CD14-positive monocyte (primary cell): Measurements from ENCODE around the gene AKT1. TPM values are rescaled to one million over a fixed set of nuclear protein-coding genes. Genes with fewer than 3 reads are reported as not detected.

Experiments used
- DNase-seq, 3 donors: peaks; one replicate each; pipeline ENCODE4 v3.0.0-alpha.2; 2011 to 2022
- H2AFZ ChIP-seq: 2 replicates; pipeline ENCODE4 v1.6.0; 2012; ENCODE audit warnings: mild to moderate bottlenecking, low read depth, low read length, inconsistent platforms; ENCODE audit not compliant: insufficient read depth, poor library complexity, severe bottlenecking
- H3K27ac ChIP-seq, 2 donors: 1 replicate in 1 of 2; 2 replicates in 1 of 2; pipeline ENCODE4 v1.5.1; 2012 to 2013; ENCODE audit warnings: low read length in 2 of 2, control low read depth in 1 of 2, inconsistent platforms in 1 of 2, low read depth in 1 of 2, mild to moderate bottlenecking in 1 of 2
- H3K27me3 ChIP-seq, 2 donors: one replicate each; pipeline versions ENCODE4 v1.6.0 to v1.6.1; 2011 to 2013; ENCODE audit warnings: low read length in 2 of 2; ENCODE audit not compliant: control insufficient read depth in 2 of 2, insufficient read depth in 2 of 2
- H3K36me3 ChIP-seq, 2 donors: replicated peaks in 1 of 2; 1 replicate in 1 of 2; 2 replicates in 1 of 2; pipeline versions ENCODE4 v1.5.1 to v1.6.1; 2012 to 2013; ENCODE audit warnings: low read length in 2 of 2, control low read depth in 1 of 2, inconsistent platforms in 1 of 2, mild to moderate bottlenecking in 1 of 2; ENCODE audit not compliant: insufficient read depth in 2 of 2, control insufficient read depth in 1 of 2
- H3K4me1 ChIP-seq, 2 donors: 1 replicate in 1 of 2; 2 replicates in 1 of 2; pipeline versions ENCODE4 v1.5.1 to v1.6.1; 2012 to 2013; ENCODE audit warnings: low read length in 2 of 2, control low read depth in 1 of 2, inconsistent platforms in 1 of 2, mild to moderate bottlenecking in 1 of 2, moderate library complexity in 1 of 2; ENCODE audit not compliant: insufficient read depth in 2 of 2, control insufficient read depth in 1 of 2
- H3K4me2 ChIP-seq: replicated peaks from 2 replicates; pipeline ENCODE3; 2012; ENCODE audit warnings: low read length, moderate library complexity, mild to moderate bottlenecking; ENCODE audit not compliant: poor library complexity, severe bottlenecking; ENCODE audit errors: extremely low read depth
- H3K4me3 ChIP-seq, 3 experiments: fragments of 200-600 bp in 1 of 3; sonication (generic) in 1 of 3; replicated peaks in 1 of 3; 1 replicate in 2 of 3; 2 replicates in 1 of 3; pipeline ENCODE4 v1.5.1; 2011 to 2013; ENCODE audit warnings: low read length in 3 of 3, mild to moderate bottlenecking in 3 of 3, control low read depth in 2 of 3, low read depth in 2 of 3, inconsistent platforms in 1 of 3, moderate library complexity in 1 of 3
- H3K79me2 ChIP-seq: 2 replicates; pipeline ENCODE4 v1.6.0; 2012; ENCODE audit warnings: mild to moderate bottlenecking, control low read depth, inconsistent platforms, low read length, moderate library complexity; ENCODE audit not compliant: insufficient read depth
- H3K9ac ChIP-seq: 2 replicates; pipeline ENCODE4 v1.6.0; 2017; ENCODE audit warnings: low read length, mild to moderate bottlenecking; ENCODE audit not compliant: insufficient read depth, poor library complexity, severe bottlenecking
- H3K9me3 ChIP-seq, 2 donors: replicated peaks in 1 of 2; 1 replicate in 1 of 2; 2 replicates in 1 of 2; pipeline versions ENCODE4 v1.5.1 to v1.6.1; 2012 to 2013; ENCODE audit warnings: low read length in 2 of 2, control low read depth in 1 of 2; ENCODE audit not compliant: control insufficient read depth in 1 of 2, insufficient read depth in 1 of 2
- H4K20me1 ChIP-seq: 2 replicates; pipeline ENCODE4 v1.6.0; 2012; ENCODE audit warnings: mild to moderate bottlenecking, low read length, control low read depth, moderate library complexity; ENCODE audit not compliant: insufficient read depth
- H3K27ac Mint-ChIP-seq, 7 donors: one replicate each; pipeline ENCODE4 v1.8.0; 2020; ENCODE audit warnings: mild to moderate bottlenecking in 7 of 7, mixed read lengths in 7 of 7, moderate library complexity in 6 of 7, inconsistent platforms in 2 of 7
- H3K27me3 Mint-ChIP-seq, 3 donors: one replicate each; pipeline ENCODE4 v1.8.0; 2021 to 2022; ENCODE audit warnings: low read depth in 3 of 3, mild to moderate bottlenecking in 3 of 3, mixed read lengths in 3 of 3, moderate library complexity in 3 of 3, inconsistent platforms in 1 of 3
- H3K36me3 Mint-ChIP-seq, 2 donors: one replicate each; pipeline ENCODE4 v1.8.0; 2020; ENCODE audit warnings: mixed read lengths in 2 of 2, inconsistent platforms in 1 of 2, mild to moderate bottlenecking in 1 of 2
- H3K4me1 Mint-ChIP-seq: one replicate; pipeline ENCODE4 v1.8.0; 2020; ENCODE audit warnings: mild to moderate bottlenecking, mixed read lengths
- H3K4me3 Mint-ChIP-seq, 2 donors: one replicate each; pipeline ENCODE4 v1.8.0; 2020; ENCODE audit warnings: mild to moderate bottlenecking in 2 of 2, mixed read lengths in 2 of 2, moderate library complexity in 1 of 2
- H3K9me3 Mint-ChIP-seq, 7 donors: one replicate each; pipeline ENCODE4 v1.8.0; 2020 to 2022; ENCODE audit warnings: mixed read lengths in 7 of 7, mild to moderate bottlenecking in 6 of 7, moderate library complexity in 6 of 7, inconsistent platforms in 2 of 7
- CTCF ChIP-seq: fragments of 200-600 bp; IDR thresholded peaks from one replicate; pipeline ENCODE4 v1.8.0; 2022; ENCODE audit warnings: antibody characterized with exemption, mild to moderate bottlenecking
- WGBS: methylation state at CpG from one replicate; pipeline ENCODE4 v1.1.5; 2013; ENCODE audit warnings: missing lambda C conversion rate; ENCODE audit not compliant: insufficient coverage; 5-methylcytosine and 5-hydroxymethylcytosine counted together
- intact Hi-C, 2 donors: fragments of 100-400 bp; cut with micrococcal nuclease; formaldehyde crosslinking; loops; one replicate each; pipeline versions ENCODE4 v1.15.0 to v1.15.1; 2023
- polyA plus RNA-seq, 3 donors: library from polyadenylated mRNA; depleted of rRNA in 1 of 3; unstranded in 2 of 3; stranded (reverse) in 1 of 3; fragments of 300-500 nt in 2 of 3; fragments of >200 nt in 1 of 3; fragmentation: Illumina TruSeq in 2 of 3; gene quantifications; 1 replicate in 2 of 3; 2 replicates in 1 of 3; pipeline ENCODE4 v1.2.3, GENCODE V29; 2012 to 2021

AKT1 gene
- polyA plus RNA-seq, 3 donors = 7.2 to 180 (median 26.4) TPM

GRCh38 chr14:104777808-104778249 lies 17.7 kb downstream of the AKT1 start:
- no peak overlapping the region for H3K9ac ChIP-seq
- H3K36me3 ChIP-seq = peaks cover 48 to 78% of the 10 kb centered on the region in 2 donors
- no peak overlapping the region for H3K27ac ChIP-seq
- no peak for DNase-seq
- no peaks in the 10 kb centered on the region for H3K4me1 ChIP-seq
- H3K4me1 Mint-ChIP-seq = no peaks in the 10 kb centered on the region
- H3K36me3 Mint-ChIP-seq = peaks cover 14 to 57% of the 10 kb centered on the region in 2 donors
- intact Hi-C loops = no loop called here
- H3K79me2 ChIP-seq = no peaks in the 10 kb centered on the region
- H3K4me3 ChIP-seq = no peak overlapping the region
- H3K27ac Mint-ChIP-seq = peak overlapping the region in 2 of 7 donors; percentile 21 to 50
- no peak overlapping the region for H3K4me2 ChIP-seq
- H3K27me3 Mint-ChIP-seq = no peaks in the 10 kb centered on the region
- no peaks in the 10 kb centered on the region for H3K27me3 ChIP-seq
- no peak overlapping the region for H3K4me3 Mint-ChIP-seq
- peaks cover 0 to 8% (median 0%) of the 10 kb centered on the region in 7 donors for H3K9me3 Mint-ChIP-seq
- H3K9me3 ChIP-seq = no peaks in the 10 kb centered on the region
- H4K20me1 ChIP-seq = peaks cover 93% of the 10 kb centered on the region
- no peak overlapping the region for H2AFZ ChIP-seq
- WGBS = 95% methylated on average over 11 of the region's 15 CpGs
- no peak for TF ChIP-seq CTCF

- WGBS = 83% methylated on average over 8 of the region's 16 CpGs
- H3K9ac ChIP-seq = no peak overlapping the region
- H3K9me3 Mint-ChIP-seq = peaks cover 0 to 14% (median 0%) of the 10 kb centered on the region in 7 donors
- H3K4me2 ChIP-seq = no peak overlapping the region
- DNase-seq = no peak
- H3K27ac ChIP-seq = no peak overlapping the region
- H3K4me1 ChIP-seq = no peaks in the 10 kb centered on the region
- no peak for TF ChIP-seq CTCF
- H3K27me3 Mint-ChIP-seq = no peaks in the 10 kb centered on the region
- no peak overlapping the region for H3K4me3 ChIP-seq
- H4K20me1 ChIP-seq = peaks cover 87% of the 10 kb centered on the region
- H3K36me3 ChIP-seq = peaks cover 54 to 80% of the 10 kb centered on the region in 2 donors
- no peaks in the 10 kb centered on the region for H3K79me2 ChIP-seq
- peaks cover 0 to under 1% of the 10 kb centered on the region in 2 donors for H3K9me3 ChIP-seq
- H3K36me3 Mint-ChIP-seq = peaks cover 19 to 64% of the 10 kb centered on the region in 2 donors
- H3K27me3 ChIP-seq = no peaks in the 10 kb centered on the region
- H3K4me1 Mint-ChIP-seq = no peaks in the 10 kb centered on the region
- intact Hi-C loops = no loop called here
- H3K27ac Mint-ChIP-seq = peak overlapping the region in 2 of 7 donors; percentile 62 to 63
- H3K4me3 Mint-ChIP-seq = no peak overlapping the region
- no peak overlapping the region for H2AFZ ChIP-seq
Measured at GRCh38 chr14:104776961-104777807, 18.4 kb downstream of the AKT1 start.
